Measurements from ENCODE around the gene OPRM1.

The OPRM1 gene

GRCh38 chr6:154092326-154092962 is 53.4 kb downstream of the OPRM1 start:
- no peak for DNase-seq

- no peak for DNase-seq
Observed at GRCh38 chr6:154093231-154094044, 54.4 kb downstream of the OPRM1 start.

DNA sequence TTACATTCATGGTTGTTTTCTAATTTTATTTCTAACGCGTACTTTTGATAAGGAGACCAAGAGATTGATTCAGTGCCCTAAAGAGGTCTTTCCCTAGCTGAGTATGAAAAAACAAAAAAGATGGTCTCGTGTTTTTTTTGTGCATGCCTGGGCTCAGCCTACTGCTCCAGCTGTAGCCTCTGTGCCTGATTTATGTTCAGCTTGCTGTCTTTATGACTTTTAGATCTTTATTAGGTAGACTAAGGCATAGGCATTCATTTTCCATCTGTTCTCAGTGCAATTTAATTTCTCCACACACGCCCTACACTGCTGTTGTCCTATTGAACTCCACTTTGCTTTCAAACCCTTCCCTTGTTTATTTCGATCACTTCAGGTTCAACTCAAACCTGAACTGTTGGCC is 56.5 kb downstream of the OPRM1 start:
- DNase-seq: no peak

GRCh38 chr6:154096316-154096715 is 57.3 kb downstream of the OPRM1 start:
- DNase-seq: no peak

- no peak for DNase-seq
Observed at GRCh38 chr6:154096834-154097233, 57.8 kb downstream of the OPRM1 start.

GRCh38 chr6:154099211-154099610 is 60.2 kb downstream of the OPRM1 start:
- DNase-seq: no peak

GRCh38 chr6:154106251-154106650 is 67.2 kb downstream of the OPRM1 start:
- DNase-seq: no peak

GRCh38 chr6:154111025-154111424 is 72.0 kb downstream of the OPRM1 start:
- no peak for DNase-seq

DNA sequence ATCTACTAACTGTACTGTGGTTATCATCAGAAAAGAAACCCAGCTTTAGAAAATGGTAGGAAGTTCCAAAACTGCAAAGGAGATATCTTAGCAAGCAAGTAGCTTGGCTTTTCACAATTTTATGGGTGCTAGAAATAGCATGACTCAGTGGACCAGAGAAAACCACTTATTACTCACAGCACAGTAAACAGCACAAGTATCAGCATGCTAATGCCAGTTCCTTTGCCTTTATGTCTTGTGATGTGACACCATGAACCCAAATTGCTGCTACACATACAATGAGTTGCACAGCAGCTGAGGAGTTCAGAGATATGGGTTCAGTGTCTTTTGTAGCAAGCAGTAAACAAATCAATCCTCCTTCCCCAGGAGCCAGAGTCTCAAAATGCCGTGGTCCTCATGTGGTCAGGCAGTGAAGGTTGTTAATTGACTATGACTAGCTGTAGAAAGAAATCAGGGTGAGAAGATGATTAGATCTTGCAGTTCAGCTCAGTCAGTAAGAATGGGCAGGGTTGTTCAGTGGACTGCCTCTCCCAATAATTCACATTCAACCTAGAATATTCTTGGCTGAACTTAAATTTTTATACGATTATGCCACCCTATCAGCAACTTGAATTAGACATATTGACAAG is 73.3 kb downstream of the OPRM1 start:
- no peak for DNase-seq

DNA sequence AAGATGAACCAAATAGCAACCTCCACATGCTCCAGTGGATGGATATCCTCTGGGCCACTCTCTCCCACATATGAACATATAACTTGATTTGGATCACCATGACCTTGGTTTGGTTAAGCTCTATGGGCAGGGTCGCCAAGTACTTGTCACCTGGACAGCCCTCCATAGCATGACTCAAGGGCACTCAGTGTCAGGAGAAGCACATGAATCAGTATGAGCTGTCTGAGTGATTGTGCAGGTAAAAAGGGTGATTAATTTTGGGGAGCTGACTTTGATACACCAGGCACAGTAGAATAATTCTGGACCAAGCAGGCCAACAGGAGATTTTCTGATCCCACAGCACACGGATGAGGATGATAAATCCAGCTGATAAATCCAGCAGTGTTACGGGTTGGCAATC is 74.4 kb downstream of the OPRM1 start:
- no peak for DNase-seq

DNA sequence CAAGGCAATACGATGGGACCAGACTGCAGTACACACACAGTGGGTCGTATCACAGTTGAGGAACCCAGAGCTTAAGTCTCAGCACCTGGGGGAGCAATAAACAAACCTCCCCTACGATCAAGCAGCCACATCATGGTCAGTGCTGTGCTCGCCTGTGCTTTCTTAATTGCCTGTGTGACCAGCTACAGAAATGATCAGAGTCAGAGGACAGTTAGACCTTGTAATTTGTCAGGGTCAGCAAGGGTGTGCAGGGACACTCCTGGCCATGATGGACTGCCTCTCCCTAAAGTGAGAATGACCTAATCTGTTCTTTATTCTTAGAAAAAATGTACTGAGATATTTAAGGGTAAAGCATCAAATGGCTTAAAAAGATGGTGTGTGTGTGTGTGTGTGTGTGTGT is 78.4 kb downstream of the OPRM1 start:
- DNase-seq: no peak

DNA sequence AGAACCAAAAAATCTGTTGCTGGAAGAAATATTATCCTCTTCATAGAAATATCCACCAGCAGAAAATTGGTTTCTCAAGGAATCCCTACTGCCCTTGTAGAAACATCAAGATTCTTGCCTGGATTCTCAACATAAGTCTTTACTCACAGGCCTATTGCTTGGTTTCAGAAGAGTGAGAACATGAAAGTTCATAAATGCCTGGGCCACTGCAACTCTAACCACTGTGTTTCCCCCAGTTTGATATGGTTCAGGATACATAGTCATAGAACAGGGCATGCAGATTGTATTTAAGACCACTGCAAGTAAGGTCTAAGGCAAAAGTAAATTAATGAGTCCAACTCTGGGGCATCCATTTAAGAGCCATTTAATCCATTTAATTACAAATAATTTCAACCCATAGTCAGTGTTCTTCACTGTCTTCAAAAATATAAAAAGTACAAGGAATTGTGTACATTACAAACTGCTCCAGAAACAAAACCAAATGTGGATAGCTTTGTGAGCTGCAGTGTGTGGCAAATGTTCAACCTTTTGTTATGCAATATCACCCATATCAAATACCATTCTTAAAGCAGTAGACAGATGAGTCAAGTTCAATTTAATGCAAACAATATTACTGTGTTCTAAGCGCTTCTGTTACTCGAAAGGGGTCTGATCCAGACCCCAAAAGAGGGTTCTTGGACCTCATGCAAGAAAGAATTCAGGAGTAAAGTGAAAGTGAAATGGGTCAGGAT is 83.3 kb downstream of the OPRM1 start:
- DNase-seq: no peak

- DNase-seq: no peak
Observed at GRCh38 chr6:154123155-154123956, 84.3 kb downstream of the OPRM1 start.

- no peak for DNase-seq
Observed at GRCh38 chr6:154125421-154125820, 86.4 kb downstream of the OPRM1 start.

DNA sequence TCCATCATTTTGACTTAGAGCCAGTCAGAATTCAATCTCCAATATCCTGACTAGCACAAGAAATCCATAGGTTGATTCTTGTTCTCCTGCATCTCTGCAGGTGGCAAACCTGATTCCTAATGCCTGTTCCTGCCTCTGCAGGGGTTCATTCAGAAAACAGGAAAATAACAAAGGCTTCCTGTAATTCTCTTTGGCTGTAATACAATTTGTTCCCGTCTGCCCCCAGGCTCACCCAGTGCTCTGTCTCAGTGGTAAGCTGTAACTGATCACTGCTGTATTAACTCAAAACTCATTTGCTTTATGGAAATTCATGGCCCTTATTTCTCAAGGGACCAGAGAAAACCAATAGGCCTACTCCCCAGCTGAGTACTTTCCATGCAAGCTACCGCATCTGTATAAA is 88.6 kb downstream of the OPRM1 start:
- no peak for DNase-seq

DNA sequence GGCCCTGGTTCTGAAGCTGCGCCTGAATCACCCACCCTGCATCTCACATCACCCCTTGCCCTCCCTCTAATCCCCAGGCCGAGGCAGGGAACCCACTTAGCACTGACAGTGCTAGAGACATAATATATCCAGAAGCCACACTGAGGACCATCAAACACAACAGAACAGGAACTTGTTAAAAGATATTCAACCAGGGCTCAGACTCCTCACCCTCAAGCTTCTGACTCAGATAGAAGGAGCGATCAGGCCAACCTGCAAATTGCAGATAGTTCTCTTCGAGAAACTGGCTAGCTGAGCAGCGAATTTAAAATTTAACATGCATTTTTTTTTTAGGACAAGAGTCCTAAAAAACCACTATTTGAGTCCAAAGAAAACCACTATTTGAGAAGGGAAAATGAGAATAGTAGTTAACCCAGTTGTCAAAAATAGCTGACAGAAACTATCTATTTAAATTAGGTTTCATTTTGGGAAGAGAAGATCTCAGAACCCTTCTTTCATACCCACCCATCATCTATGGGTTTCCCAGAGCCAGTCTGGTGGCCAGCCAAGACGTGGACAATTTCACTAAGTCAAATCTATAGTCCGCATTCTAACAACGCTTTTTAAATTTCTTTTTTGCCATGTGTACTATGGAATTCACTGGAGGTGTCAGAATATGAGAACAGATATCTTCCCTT is 95.6 kb downstream of the OPRM1 start:
- DNase-seq: no peak

DNA sequence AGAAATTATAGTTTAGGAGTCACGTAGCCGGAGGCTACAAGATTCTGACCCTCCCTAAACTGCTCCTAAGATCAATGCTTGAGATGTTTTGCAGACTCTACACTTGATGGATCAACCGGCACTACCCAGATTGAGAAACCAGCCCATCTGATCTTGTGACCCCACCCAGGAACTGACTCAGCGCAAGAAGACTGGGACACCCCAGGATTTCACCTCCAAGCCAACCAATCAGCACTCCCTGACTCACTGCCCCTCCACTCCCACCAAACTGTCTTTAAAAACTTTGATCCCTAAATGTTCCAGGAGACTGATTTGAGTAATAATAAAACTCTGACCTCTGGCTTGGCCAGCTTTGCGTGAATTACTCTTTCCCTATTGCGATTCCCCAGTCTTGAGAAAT is 99.8 kb downstream of the OPRM1 start:
- DNase-seq: no peak

DNA sequence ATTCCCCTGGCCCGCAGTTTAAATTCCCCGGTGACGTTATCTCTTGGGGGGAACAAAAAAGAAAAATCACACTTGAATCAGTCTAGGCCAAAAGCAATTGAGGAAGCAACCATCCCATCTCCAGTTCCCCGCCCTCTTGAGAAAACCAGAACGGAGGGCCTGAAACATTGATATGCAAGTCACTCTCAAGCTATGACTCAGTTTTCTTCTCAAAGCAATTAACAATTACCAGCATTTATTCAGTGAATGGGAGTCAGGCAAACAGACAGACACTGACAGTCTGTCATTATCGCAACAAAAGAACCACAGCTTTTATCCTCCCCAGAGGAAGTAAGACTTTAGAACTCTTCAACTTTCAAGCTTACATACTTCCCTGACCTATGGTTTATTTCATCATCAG is 100.9 kb downstream of the OPRM1 start:
- DNase-seq: no peak

- no peak for DNase-seq
Observed at GRCh38 chr6:154140743-154141142, 101.7 kb downstream of the OPRM1 start.

GRCh38 chr6:154143753-154144152 is 104.7 kb downstream of the OPRM1 start:
- DNase-seq: no peak

DNA sequence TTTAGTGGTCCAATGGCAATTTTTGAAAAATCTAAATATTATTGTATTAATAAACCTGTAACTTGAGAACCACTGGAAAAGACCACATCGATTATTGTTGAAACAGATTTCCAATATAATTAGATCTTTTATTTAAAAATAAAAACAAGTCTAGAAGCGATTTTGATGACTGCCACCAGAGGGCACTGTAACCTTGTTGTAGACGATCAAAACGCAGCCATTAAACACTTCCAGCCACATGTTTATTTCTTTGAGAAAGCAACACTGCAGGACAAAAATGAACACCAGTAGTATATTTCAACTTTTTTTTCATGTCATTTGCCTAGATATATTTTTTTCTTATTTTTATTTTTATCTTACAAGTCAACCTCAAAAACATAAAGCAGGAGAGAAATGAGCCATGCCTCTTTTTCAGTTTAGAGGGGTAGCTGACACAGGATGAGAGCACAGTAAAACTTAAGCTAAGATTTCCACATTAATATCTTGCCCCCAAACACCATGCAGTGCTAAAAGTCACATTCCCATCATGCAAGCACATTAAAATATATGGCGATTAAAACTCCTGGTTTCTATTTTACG is 115.4 kb downstream of the OPRM1 start:
- peak; percentile 77 for DNase-seq
